Transverse colon (tissue), 3 donors: Measurements from ENCODE around the gene CHD6.

ENCODE experiments used
- CTCF ChIP-seq, 5 experiments: fragments of 200-600 bp in 3 of 5; fragments of 450-650 bp in 2 of 5; sonication (generic) in 3 of 5; IDR thresholded peaks; 1 replicate in 2 of 5; 2 replicates in 3 of 5; pipeline ENCODE4 v1.5.1; 2016 to 2017; ENCODE audit warnings: antibody characterized with exemption in 5 of 5, inconsistent platforms in 3 of 5, mild to moderate bottlenecking in 2 of 5, moderate library complexity in 1 of 5
- EP300 ChIP-seq: sonication (generic); formaldehyde crosslinking; IDR thresholded peaks from one replicate; pipeline ENCODE4 v1.6.1; 2017; ENCODE audit warnings: antibody characterized with exemption, low read depth
- POLR2A ChIP-seq: fragments of 450-650 bp; IDR thresholded peaks from one replicate; pipeline ENCODE4 v1.6.1; 2016; ENCODE audit warnings: antibody characterized with exemption, mild to moderate bottlenecking, moderate library complexity

DNA sequence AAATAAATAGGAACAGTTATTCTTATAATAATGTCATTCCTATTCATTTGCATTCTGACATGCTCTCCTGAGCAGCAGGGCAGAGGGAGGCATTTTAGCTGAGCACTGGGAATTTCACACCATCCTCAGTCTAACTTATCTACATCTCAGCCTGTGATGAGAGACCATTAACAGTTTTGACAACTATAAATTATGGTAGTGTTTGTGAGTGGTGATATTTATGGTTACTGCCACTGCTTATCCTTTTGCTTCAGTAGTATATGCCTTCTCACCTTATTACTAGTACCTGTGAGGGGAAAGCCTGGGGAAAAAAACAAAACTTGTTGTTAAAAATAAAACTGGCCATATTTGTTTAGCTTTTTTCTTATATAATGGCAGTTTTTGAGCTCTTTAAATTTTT lies 17.0 kb upstream of the CHD6 start:
- TF ChIP-seq POLR2A (no peak), CTCF (IDR thresholded peaks at IDR 0.05) (no peak), EP300 (no peak)
